NCI-H2227 (cell line): ENCODE results near the gene ACSF2.
A peak's percentile ranks its signal among the peaks of the same experiment; 100 is the strongest.

Experiments
- DNase-seq: peaks from one replicate; lab custom pipeline; 2025; ENCODE audit not compliant: unreplicated experiment; lab: John Stamatoyannopoulos, UW

Gene ACSF2

DNA sequence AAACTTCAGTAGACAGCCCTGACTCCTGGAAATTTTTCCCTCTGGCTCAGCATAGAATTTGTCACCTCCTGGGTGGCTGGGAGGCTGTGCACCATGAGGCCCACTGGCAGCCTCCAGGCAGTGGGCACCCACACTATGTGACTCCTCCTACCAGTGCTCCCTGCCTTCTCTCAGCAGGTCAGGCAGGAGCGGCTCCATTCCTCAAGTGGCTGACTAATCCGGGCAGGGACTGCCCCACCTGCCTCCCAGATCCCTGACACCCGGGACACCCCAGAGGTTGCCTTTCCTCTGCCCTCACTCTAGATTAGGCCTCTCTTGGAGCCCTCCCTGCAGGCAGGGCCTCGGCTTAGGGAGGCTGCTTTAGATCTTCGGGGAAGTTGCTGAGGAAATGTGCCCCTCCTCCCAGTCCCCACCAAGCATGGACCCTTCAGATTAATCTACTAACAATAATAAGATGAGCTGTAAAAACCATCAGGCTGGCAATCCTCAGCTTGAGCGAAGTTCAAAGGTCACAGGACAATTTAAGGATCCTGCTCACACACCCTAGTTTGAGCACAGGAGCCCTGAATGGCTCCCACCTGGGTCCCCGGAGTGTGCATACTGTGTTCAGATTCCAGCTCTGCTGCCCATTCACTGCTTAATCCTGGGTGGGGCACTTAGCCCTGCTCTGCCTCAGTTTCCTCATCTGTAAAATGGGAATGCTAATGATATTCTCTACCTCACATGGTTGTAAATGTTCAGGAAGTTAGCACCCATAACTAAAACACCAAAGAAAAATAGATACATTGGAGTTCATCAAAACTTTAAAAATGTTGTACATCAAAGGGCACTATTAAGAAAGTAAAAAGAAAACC, 72.2 kb downstream of the ACSF2 start:
- DNase-seq, result no peak

DNA sequence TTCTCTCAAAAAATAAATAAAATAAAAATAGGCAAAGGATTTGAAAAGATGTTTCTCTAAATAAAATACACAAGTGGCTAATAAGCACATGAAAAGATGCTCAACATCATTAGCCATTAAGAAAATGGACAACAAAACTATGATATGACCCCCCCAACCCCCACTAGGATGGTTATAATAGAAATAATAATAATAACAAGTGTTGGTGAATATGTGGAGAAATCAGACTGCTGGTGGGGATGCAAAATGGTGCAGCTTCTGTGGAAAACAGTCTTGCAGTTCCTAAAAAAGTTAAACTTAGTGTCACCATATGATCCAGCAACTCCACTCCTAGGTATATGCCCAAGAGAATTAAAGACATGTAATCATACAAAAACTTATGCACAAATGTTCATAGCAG, 73.3 kb downstream of the ACSF2 start:
- no peak for DNase-seq

DNA sequence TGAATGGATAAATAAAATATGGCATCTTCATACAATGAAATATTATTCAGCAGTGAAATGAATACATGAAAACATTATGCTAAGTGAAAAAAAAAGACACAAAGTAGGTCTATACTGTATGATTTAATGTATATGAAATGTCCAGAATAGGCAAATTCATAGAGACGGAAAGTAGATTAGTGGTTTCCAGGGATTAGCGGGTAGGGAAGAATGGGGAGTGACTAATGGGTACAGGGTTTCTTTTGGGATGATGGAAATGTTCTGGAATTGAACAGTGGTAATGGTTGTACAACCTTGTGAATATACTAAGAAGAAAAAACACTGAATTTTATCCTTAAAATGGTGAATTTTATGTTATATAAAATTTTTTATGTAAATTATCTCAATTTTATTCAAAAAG, 73.7 kb downstream of the ACSF2 start:
- no peak for DNase-seq

DNA sequence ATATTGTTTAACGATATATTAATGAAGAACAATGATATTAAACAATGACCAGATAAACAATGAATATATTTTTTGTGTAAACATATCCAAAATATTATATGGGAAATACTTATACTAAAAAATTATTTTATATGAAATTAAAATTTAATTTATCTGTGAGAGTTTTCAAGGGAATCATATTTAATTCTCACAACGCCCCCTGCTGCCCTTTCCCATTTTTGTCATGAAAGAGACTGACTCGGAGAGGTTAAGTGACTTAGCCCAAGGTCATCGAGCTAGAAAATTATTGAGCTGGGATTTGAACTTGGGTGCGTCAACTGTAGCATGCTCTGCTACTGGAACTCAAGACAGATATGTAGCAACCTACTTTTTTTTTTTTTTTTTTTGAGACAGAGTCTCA, 75.0 kb downstream of the ACSF2 start:
- DNase-seq, result peak; percentile 10

DNA sequence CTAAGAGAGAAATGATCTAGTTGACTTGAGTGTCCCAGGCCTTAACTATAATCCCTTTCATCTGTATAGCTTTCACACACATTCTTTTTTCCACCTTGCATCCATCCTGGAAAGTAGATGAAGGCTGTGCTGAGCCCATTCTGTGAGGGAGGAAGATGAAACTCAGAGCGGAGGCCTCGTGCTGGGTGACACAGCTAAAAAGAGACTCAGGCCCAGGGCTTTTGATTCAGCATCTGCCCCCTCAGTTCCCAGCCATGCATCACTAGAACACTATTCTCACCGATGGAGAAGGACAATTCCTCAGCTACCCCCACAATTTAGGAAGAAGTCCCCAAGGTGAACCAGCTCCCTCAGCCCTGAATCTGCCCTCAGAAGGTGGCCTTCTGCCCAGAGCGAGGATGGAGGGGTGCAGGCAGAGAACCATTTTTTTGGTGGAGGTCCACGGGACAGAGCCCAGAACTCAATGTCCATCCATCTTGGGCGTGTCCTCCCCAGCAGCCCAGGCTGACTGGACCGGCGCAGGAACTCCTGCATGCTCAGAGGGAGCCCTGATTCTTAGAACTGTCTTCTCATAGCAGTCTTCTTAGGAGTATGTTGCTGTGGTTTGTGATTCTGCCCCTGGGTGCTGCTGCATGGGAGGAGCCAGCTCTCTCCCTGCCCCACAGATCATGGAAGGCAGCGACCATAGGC, 76.4 kb downstream of the ACSF2 start:
- no peak for DNase-seq

DNA sequence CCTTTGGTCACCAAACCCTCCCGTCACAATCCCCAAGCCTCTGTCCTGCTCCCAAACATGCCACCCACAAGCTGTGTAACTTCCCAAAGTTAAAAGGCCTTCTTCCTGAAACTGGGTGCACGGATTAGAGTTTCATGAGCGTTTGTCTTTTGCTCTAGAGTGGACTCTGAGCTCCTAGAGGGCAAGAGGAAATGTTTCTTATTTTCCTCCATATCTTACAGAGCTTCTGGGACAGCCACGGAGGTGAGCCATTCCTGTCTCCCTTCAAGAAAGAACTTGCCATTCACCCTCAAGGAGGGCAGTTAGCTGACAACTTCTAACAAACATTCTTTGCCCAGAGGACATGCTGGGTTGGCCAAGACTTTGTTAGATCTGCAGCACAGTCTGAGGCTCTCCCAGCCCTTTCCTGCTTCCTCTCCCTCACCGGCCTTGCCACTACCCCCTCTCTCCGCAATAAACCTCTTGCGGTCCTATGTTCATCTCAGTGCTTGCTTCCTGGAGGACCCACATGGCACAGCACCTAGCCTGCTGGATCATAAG, 79.6 kb downstream of the ACSF2 start:
- no peak for DNase-seq

DNA sequence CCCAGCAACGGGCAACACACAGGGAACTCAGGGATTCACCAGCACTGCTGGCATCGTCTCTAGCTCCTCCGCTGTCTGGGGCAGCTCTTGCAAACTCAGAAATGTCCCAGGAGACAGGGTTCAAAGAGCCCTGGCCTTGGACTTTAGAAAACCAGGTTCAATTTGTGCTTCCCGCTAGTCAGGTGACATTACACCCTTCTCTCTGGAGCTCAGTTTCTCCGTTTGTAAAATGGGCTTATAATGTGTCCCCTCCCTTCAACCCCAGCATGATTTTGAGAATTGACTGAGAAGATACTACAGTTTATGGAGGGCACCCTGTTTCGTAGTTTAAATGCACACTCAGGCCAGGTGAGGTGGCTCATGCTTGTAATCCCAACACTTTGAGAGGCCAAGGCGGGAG, 80.3 kb downstream of the ACSF2 start:
- no peak for DNase-seq

DNA sequence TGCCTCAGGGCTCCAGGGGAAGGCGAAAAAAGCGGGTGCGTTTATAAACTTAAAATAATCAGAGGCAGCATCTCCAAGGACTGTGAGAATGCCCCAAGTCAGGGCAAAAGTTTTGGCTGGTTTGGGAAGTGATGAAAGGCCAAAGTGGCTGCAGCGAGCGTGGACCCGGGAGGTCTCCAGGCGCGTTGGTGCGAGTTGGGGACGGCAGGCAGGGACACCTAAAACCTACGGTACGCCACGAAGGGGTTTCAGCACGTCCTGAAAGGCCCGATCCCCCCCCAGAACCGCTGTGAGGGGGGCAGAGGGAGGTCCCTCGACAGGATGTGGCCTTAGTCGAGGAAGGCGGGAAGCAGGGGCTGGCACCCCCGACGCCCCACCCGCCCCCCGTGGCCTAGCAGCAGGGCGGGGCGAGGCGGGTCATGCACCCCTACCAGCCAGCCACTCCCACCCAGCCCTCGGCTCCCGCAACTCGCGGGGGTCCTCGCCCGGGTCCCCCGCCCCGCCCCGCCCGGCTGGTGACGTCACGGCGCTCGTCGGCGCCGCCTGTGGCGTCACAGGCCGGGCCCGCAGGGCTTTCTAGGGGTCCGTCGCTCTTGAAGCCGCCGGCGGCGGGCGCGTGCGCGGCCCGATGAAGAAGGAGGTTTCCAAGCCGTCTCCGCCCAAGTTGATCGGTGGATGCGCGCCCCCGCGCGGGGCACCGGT, 82.0 kb downstream of the ACSF2 start, which contains the start of gene MYCBPAP:
MYCBPAP (plus strand) TSS at position 569 of the 702 bp plus-strand sequence. CDS start 236 bp downstream, outside the sequence.
- DNase-seq, result peak; percentile 95

DNA sequence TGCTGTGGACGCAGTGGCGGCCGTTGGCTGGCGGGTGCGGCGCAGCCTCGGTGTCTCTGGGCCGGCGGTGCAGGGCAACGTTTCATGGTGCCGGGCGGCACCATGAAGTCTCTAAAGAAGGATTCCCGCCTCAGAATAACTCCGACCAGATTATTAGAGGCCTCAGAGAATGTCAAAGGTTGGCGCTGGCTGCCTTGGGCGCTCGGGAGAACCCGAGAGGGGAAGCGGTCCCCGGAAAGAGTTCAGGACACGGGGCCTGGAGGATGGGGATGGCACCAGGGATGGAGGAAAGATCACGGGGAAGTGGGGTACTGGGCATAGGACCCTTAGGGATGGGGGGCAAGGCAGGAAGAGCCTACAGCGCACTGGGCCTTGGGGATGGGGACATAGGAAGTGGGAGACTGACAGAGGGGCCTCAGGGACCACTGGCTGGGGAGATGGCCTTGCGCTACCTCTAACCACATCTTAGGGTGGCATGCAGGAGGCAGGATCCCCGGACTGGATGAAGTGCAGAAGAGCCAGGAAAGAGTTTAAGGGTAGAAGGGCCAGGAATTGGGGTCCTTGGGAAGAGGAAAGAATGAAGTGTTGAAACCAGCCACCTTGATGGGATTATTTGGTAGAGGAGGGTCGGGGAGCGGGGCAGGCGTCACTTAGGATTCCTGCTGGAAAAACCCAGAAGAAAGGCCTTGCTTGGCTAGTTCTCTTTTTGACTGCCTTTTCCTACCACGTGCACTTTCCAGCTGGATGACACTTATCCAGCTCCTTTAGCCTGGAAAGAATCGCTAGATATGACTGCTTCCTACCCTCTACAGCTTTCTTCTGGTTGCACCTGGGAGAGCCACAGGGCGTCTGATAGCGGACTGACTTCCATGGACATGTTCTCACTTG, 82.8 kb downstream of the ACSF2 start:
- DNase-seq, result no peak

DNA sequence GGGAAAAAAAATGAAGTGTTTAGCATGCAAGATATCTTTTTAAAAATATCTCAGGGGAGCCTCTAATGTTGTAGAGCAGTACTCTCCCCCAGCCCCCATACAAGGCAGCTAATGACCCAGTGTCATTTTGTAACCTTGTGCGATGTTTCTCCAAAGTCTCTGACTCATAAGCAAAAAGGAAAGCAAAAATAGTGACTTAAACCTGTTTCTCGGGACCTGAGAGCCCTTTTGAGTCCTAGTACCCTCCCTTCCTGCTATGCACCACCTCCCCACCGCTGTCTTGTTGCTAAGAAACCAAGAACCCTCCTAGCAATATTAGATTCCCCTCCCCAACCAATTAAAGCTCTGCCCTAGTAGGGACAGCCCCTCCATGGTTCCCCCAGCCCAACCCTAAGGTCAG, 85.0 kb downstream of the ACSF2 start:
- peak; percentile 31 for DNase-seq

DNA sequence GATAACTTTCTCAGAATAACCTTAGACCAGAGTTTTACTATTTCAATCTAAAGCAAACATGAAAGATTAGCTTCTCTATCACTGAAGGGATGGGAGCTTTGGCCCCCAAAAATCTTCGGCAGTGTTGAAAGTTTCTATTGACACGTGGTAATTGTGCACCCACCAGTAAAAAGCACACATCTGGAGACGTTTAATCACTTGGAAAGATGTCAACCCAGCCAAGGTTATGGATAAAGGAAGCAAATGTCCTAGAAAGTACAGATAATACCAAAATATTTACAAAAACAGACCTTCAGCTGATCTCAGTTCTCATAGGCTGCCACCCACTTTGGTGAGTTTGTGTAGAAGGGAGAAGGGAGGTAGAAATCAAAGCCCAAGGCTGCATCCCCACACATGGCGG, 87.5 kb downstream of the ACSF2 start:
- no peak for DNase-seq

DNA sequence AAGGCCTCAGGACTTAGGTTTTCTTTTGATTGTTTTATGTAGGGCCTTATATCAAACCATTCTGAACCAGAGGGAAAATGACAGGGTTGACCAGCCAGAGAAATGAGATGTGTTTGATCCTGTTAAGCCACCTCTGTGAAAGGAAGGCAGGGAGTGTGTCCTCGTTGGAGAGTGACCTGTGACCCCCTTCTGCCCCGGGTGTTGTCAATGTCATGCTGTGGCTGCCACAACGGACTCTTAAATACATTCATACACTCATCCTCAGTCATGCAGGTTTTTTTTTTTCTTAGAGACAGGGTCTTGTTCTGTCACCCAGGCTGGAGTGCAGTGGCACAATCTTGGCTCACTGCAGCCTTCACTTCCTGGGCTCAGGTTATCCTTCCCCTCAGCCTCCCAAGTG, 88.4 kb downstream of the ACSF2 start:
- no peak for DNase-seq

DNA sequence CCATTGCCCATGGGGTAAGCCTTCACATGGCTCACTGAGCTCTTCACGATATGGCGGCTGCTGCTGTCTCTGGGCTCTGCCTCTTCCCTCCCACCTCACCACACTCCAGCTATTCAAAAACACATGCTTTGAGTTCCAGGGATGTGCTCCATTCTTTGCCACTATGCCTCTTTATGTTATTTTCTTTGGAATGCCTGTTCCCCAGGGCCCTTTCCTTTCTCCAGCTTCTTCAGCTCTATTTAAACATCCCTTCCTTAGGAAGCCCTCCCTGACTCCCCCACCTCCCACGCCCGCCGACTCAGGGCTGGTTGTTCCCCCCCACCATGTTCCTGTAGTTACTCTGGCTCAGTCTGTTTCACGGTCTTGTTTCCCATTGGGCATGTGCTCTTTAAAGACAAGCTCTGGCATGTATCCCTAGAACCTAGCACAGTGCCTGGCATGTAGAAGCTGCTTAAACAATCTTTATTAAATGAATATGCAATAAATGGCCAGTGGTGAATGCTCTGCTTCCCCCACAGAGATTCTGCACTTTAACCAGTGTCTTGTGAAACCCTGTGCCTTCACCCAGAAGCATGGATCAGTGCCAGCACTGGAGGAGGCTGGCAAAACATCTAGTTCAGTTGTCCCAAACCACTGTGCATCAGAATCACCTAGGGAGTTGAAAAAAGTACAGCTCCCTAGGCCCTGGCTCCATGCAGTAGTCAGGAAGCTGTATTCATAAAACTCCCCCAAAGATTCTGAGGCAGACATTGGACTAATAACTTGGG, 89.1 kb downstream of the ACSF2 start:
- no peak for DNase-seq

DNA sequence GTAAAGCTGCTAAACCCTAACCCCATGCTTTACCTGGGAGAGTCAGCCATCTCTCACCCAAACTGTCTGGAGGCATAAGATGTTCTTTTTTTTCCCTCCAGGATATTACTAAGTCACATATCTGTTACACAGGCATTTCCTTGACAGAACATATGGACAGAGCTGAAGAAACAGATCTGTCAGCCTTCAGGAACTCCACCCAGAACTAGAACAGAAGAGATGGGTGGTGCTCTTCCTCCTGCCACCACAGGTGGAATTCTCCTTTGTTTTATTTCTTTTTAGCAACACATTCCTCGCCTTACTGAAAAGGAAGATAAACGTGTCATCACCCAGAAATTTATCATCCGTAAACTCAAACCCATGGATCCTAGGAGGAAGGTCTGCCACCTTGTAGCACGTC, 91.0 kb downstream of the ACSF2 start:
- no peak for DNase-seq

DNA sequence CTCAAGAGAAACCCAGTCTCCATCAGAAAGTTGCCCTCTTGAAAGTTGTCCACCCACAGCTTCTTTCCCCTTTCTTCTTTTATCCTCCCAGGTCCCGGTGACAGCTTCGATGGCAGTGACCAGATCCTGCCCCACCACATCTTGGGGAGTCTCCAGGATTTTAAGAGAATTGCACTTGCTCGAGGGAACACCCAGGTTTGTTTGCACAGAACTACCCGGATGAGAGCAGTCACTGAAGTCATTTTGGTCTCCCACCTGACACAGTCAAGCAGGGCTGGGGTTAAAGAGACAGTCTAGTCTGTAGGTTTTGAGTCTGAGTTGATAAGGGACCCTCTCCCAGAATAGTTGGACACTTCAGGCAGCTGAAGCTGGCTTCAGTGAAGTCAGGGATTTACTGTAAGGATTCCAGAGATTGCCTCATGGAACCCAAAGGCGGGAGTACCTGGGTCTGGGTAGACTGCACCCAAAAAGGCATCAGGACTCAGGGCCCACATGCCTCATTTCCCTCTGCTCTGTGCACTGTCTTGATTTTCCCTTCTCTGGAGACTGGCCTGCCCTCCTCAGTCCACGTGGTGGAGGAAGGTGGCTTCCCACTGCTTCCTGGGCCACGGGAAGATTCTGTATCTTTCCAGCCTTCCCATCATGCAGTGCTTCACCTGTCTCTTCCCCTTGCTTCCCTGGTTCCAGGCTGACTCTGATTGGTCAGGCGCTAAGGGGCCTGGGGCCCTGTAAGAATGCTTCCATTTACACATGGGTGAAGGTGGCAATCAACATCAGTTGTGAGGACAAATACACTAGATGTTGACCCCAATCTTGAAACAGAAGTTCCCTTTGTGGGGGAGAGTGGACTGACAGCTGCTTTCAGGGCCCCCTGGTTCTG, 91.7 kb downstream of the ACSF2 start:
- DNase-seq, result no peak

DNA sequence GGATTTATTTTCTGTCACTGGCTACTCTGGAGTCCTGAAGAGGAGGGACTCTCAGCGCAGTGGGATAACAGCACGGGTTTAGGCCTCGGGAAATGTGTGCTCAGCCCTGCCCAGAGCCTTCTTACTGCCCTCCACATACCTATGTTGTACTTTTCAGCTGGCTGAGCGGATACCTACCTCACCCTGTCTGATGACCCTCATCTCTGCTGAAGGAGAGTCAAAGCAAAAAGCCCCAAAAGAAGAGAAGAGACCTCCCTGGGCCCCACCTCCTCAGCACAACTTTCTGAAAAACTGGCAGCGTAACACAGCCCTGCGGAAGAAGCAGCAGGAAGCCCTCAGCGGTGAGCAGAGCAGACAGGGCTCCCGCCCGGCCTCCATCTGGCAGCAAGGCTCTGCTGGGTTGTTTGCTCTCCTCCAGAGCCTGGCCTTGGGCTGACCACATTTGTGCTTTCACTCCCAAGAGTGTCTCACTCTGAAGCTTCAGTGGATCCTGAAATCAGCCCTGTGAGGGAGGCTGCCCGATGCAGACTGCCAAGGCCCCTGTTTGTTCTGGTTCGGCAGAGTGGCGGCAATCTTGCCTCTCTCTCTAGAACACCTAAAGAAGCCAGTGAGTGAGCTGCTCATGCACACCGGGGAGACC, 92.5 kb downstream of the ACSF2 start:
- DNase-seq, result no peak

DNA sequence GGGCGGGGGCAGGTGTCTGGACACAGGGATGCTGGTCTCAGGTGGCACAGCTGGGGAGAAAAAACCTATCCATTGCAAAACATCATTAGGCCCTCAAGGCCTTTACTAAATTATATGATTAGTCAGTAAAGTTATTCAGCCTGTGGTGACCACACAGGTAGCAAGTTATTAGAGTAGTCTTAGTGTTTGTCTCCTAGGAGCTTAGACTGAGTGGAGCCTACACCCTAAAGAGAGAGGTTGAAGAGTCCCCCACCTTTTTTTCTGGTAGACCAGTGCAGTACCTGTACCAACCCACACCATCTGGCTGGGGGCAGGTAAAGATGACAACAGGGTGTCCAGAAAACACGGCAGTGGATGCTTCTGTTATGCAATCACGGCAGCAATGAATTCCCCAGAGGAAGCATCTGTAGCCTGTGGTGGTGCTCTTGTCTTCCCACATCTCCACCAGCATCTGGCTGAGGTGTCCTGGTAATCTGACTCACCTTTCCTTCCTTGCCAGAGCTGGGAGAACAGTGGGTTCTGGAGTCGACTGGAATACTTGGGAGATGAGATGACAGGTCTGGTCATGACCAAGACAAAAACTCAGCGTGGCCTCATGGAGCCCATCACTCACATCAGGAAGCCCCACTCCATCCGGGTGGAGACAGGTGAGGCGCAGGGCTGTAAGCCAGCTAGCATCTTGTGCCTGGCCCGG, 93.3 kb downstream of the ACSF2 start:
- no peak for DNase-seq

DNA sequence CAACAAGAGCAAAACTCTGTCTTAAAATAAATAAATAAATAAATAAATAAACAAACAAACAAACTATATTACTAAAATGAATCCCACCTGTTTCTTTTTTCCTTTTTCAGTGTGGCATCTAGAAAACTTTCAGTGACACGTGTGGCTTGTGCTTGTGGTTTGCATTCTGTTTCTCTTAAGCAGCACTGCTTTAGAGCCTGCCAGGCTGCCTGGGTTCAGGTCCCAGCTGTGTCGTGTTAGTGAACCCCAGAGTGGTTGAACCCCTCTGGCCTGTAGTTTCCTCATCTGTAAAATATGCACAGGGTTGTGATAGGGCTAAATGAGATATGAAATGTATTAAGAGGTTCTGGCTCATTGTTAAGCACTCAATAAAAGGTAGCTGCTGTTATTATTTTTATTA, 94.5 kb downstream of the ACSF2 start:
- no peak for DNase-seq
